GM13977 (cell line): ENCODE results near the gene OR10G7.

ENCODE experiments used
- DNase-seq: peaks from one replicate; pipeline ENCODE4 v3.0.0; 2012; ENCODE audit warnings: low spot score
- in situ Hi-C: fragments of 300-500 bp; cut with MboI; formaldehyde crosslinking; loops from one replicate; pipeline ENCODE4 v1.12.0; 2022; ENCODE audit warnings: low sequenced_read_pairs, low pct_unique_long_range_greater_than_20kb, mixed read lengths, inconsistent platforms; ENCODE audit not compliant: unreplicated experiment
- TF ChIP-seq, protein P1 (sequence below): IDR thresholded peaks from 2 replicates; pipeline ENCODE4 v1.5.1; 2012; ENCODE audit warnings: mild to moderate bottlenecking, control low read depth; ENCODE audit not compliant: insufficient read depth; ENCODE audit errors: extremely low read depth, missing control alignments

The OR10G7 gene

DNA sequence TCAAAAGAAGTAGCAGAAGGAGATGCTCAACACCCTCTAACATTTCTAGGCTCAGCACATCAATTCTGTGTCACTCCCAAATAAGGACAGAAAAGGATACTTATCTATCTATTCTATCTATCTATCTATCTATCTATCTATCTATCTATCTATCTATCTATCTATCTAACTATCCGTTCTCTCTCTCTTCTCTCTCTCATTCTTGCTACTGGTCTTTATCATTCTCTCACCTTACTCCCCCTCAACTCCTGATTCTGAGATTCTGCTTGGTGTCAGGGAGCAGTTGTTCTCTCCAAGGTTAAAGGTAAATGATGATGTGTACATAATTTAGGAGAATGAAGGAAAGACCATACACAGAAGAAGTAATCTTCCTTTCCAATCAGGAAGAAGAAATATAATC, 46.0 kb downstream of the OR10G7 start, which contains the start of gene OR10G6:
Gene OR10G6 (minus strand): TSS at position 43 of the 400 bp plus-strand sequence. CDS start 0 bp downstream, at position 43.
- TF ChIP-seq, protein P1, sequence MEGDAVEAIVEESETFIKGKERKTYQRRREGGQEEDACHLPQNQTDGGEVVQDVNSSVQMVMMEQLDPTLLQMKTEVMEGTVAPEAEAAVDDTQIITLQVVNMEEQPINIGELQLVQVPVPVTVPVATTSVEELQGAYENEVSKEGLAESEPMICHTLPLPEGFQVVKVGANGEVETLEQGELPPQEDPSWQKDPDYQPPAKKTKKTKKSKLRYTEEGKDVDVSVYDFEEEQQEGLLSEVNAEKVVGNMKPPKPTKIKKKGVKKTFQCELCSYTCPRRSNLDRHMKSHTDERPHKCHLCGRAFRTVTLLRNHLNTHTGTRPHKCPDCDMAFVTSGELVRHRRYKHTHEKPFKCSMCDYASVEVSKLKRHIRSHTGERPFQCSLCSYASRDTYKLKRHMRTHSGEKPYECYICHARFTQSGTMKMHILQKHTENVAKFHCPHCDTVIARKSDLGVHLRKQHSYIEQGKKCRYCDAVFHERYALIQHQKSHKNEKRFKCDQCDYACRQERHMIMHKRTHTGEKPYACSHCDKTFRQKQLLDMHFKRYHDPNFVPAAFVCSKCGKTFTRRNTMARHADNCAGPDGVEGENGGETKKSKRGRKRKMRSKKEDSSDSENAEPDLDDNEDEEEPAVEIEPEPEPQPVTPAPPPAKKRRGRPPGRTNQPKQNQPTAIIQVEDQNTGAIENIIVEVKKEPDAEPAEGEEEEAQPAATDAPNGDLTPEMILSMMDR, result no peak
- no peak for DNase-seq
- in situ Hi-C loops, result no loop called here
